PC-3 (cell line): ENCODE measurements around the gene TUBGCP6. TPM values are rescaled to one million over a fixed set of nuclear protein-coding genes. Genes with fewer than 3 reads are reported as not detected.

Experiments
- ATAC-seq: fragments of 200-7000 bp; cut with Tn5 transposase; 2 replicates; pipeline ENCODE4 v1.9.1; 2020; ENCODE audit warnings: mild to moderate bottlenecking, moderate library complexity
- BruUV-seq: library from RNA; stranded (reverse); fragments of 400-500 nt; replicated peaks from 2 replicates; lab custom pipeline; 2021; lab: Mats Ljungman, UMichigan
- CTCF ChIA-PET: fragments of 300-600 bp; sonication (Branson Sonifier 250); formaldehyde crosslinking; loops from one replicate; lab custom pipeline; 2022; ENCODE audit warnings: antibody characterized with exemption; lab: Charles Lee
- POLR2A ChIA-PET: fragments of 300-600 bp; sonication (Branson Sonifier 250); formaldehyde crosslinking; loops from one replicate; lab custom pipeline; 2022; ENCODE audit warnings: antibody characterized with exemption; ENCODE audit not compliant: unreplicated experiment; lab: Charles Lee
- DNase-seq: peaks from one replicate; pipeline ENCODE4 v3.0.0-alpha.2; 2015
- H2AFZ ChIP-seq: fragments of 300-600 bp; sonication (generic); 2 replicates; pipeline ENCODE4 v1.6.0; 2016; ENCODE audit warnings: antibody characterized with exemption, low read length
- H3F3A ChIP-seq: fragments of 300-600 bp; sonication (generic); one replicate; pipeline ENCODE4 v1.6.0; 2017; ENCODE audit warnings: antibody characterized with exemption, low read length, control low read depth, mild to moderate bottlenecking; ENCODE audit not compliant: unreplicated experiment
- H3K27ac ChIP-seq: fragments of 300-600 bp; sonication (generic); 2 replicates; pipeline ENCODE4 v1.5.1; 2016; ENCODE audit warnings: mild to moderate bottlenecking, low read length
- H3K27me3 ChIP-seq: fragments of 300-600 bp; sonication (generic); 2 replicates; pipeline ENCODE4 v1.6.1; 2016; ENCODE audit warnings: low read length, mixed read lengths
- H3K36me3 ChIP-seq: fragments of 300-600 bp; sonication (generic); 2 replicates; pipeline ENCODE4 v1.6.1; 2016; ENCODE audit warnings: low read depth, mixed run types, low read length, mixed read lengths
- H3K4me1 ChIP-seq: fragments of 300-600 bp; sonication (generic); 2 replicates; pipeline ENCODE4 v1.5.1; 2016; ENCODE audit warnings: low read length; ENCODE audit not compliant: insufficient read depth
- H3K4me2 ChIP-seq: fragments of 300-600 bp; sonication (generic); 2 replicates; pipeline ENCODE4 v1.6.0; 2016; ENCODE audit warnings: low read length
- H3K4me3 ChIP-seq: fragments of 300-600 bp; sonication (generic); 2 replicates; pipeline ENCODE4 v1.5.1; 2016; ENCODE audit warnings: mild to moderate bottlenecking, low read length, mixed read lengths
- H3K79me2 ChIP-seq: fragments of 300-600 bp; sonication (generic); 2 replicates; pipeline ENCODE4 v1.6.1; 2017; ENCODE audit warnings: low read length, mixed read lengths
- H3K9ac ChIP-seq: fragments of 300-600 bp; sonication (generic); 2 replicates; pipeline ENCODE4 v1.6.0; 2016; ENCODE audit warnings: mild to moderate bottlenecking, low read length
- H3K9me2 ChIP-seq: fragments of 300-600 bp; sonication (generic); replicated peaks from 2 replicates; pipeline ENCODE4 v1.6.1; 2016; ENCODE audit warnings: mixed run types, low read length, mixed read lengths
- H3K9me3 ChIP-seq: fragments of 300-600 bp; sonication (generic); 2 replicates; pipeline ENCODE4 v1.6.1; 2016; ENCODE audit warnings: low read length, mixed read lengths
- H4K20me1 ChIP-seq: fragments of 300-600 bp; sonication (generic); 2 replicates; pipeline ENCODE4 v1.6.1; 2016; ENCODE audit warnings: low read length, mixed read lengths
- EZH2 ChIP-seq: fragments of 300-600 bp; sonication (generic); IDR thresholded peaks from one replicate; pipeline ENCODE4 v1.6.1; 2017; ENCODE audit warnings: antibody characterized with exemption, mild to moderate bottlenecking, low read length; ENCODE audit not compliant: unreplicated experiment
- EZH2phosphoT487 ChIP-seq: fragments of 300-600 bp; sonication (generic); IDR thresholded peaks from 2 replicates; pipeline ENCODE4 v1.6.1; 2018; ENCODE audit warnings: mild to moderate bottlenecking, antibody characterized with exemption, low read length, borderline replicate concordance
- intact Hi-C: fragments of 100-400 bp; cut with micrococcal nuclease; formaldehyde crosslinking; loops from 2 replicates; pipeline ENCODE4 v1.9.0; 2023
- total RNA-seq: library from RNA; depleted of rRNA; stranded (reverse); fragments of >200 nt; gene quantifications from 2 replicates; pipeline ENCODE4 v1.2.3, GENCODE V29; 2014
- TF ChIP-seq, protein P1 (sequence below): fragments of 300-600 bp; sonication (generic); conservative IDR thresholded peaks from 2 replicates; pipeline ENCODE4 v1.5.1; 2017; ENCODE audit warnings: antibody characterized with exemption, low read depth, mild to moderate bottlenecking, low read length

The TUBGCP6 gene
- total RNA-seq, 1 experiment from 2014 or later: 32.1 TPM

DNA sequence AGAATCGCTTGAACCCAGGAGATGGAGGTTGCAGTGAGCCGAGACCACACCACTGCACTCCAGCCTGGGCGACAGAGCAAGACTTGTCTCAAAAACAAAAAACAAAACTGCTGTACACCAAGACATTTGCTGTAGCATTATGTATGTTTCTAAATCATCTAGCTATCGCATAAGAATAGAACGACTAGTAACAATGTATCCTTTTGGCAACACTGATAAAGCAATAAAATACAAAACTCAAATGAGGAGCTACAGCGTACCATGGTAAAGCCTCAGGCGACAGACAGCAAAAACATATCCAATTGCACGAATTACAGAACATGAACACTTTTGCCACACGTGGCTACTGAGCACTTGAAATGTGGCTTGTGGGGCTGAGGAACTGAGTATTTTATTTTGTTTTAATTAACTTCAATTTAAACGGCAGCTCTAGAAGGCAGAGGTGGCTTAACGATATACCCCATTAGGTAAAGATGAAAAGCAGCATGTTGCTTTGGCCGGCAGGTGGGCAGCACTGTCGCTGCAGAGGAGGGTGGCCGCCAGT is 2.3 kb downstream of the TUBGCP6 start:
- Histone ChIP-seq H3K79me2 (peaks cover 65% of the 10 kb centered on the region), H3K4me2 (peak overlapping the region; percentile 99), H3K4me3 (peak overlapping the region; percentile 99), H3K4me1 (peaks cover 9% of the 10 kb centered on the region; the same call in 1 of the 2 replicates), H3K9me2 (no peaks in the 10 kb centered on the region), H3F3A (no peaks in the 10 kb centered on the region), H3K36me3 (no peaks in the 10 kb centered on the region; the same call in 1 of the 2 replicates), H2AFZ (no peak overlapping the region), H3K27me3 (no peaks in the 10 kb centered on the region), H4K20me1 (no peaks in the 10 kb centered on the region), H3K9ac (peak overlapping the region; percentile 97; the same call in 1 of the 2 replicates), H3K9me3 (no peaks in the 10 kb centered on the region), H3K27ac (no peak overlapping the region)
- DNase-seq: peak; percentile 18
- ChIA-PET POLR2A (no interaction called here), CTCF (no interaction called here)
- intact Hi-C loops: no loop called here
- no peak for TF ChIP-seq EZH2phosphoT487
- TF ChIP-seq, protein P1, sequence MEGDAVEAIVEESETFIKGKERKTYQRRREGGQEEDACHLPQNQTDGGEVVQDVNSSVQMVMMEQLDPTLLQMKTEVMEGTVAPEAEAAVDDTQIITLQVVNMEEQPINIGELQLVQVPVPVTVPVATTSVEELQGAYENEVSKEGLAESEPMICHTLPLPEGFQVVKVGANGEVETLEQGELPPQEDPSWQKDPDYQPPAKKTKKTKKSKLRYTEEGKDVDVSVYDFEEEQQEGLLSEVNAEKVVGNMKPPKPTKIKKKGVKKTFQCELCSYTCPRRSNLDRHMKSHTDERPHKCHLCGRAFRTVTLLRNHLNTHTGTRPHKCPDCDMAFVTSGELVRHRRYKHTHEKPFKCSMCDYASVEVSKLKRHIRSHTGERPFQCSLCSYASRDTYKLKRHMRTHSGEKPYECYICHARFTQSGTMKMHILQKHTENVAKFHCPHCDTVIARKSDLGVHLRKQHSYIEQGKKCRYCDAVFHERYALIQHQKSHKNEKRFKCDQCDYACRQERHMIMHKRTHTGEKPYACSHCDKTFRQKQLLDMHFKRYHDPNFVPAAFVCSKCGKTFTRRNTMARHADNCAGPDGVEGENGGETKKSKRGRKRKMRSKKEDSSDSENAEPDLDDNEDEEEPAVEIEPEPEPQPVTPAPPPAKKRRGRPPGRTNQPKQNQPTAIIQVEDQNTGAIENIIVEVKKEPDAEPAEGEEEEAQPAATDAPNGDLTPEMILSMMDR: no peak
- no peak for ATAC-seq
- no TSS peak for BruUV-seq

DNA sequence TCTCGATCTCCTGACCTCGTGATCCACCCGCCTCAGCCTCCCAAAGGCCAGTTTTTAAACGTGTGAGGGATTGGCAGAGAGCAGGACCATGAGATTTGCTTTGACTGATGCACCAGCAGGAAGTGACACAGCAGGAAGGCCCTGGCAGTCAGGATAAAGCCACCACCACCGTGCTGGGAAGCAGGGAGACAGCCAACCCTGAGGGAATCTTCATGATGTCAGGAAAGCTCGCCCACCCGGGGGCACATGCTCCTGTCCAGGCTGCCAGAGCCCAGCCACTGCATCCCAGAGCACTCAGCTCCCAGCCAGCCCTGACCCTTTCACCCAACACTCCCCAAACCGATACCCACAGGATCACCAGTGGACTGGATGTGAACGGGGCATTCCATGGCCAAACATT is 6.1 kb downstream of the TUBGCP6 start:
- intact Hi-C loops: no loop called here
- H2AFZ ChIP-seq: no peak overlapping the region
- H3K27ac ChIP-seq: no peak overlapping the region
- no peaks in the 10 kb centered on the region for H4K20me1 ChIP-seq
- BruUV-seq: no TSS peak
- no peak overlapping the region for H3K9ac ChIP-seq
- no peak for TF ChIP-seq EZH2phosphoT487
- TF ChIP-seq, protein P1: no peak
- TF ChIP-seq EZH2: no peak
- H3K4me3 ChIP-seq: no peak overlapping the region
- no peaks in the 10 kb centered on the region for H3K9me3 ChIP-seq
- no peak for DNase-seq
- POLR2A ChIA-PET: no interaction called here
- no peaks in the 10 kb centered on the region; the same call in 1 of the 2 replicates for H3K36me3 ChIP-seq
- H3K9me2 ChIP-seq: no peaks in the 10 kb centered on the region
- H3K4me2 ChIP-seq: no peak overlapping the region
- no peaks in the 10 kb centered on the region for H3K27me3 ChIP-seq
- H3K4me1 ChIP-seq: no peaks in the 10 kb centered on the region
- peaks cover 70% of the 10 kb centered on the region for H3K79me2 ChIP-seq
- CTCF ChIA-PET: no interaction called here
- no peak for ATAC-seq
- no peaks in the 10 kb centered on the region for H3F3A ChIP-seq

DNA sequence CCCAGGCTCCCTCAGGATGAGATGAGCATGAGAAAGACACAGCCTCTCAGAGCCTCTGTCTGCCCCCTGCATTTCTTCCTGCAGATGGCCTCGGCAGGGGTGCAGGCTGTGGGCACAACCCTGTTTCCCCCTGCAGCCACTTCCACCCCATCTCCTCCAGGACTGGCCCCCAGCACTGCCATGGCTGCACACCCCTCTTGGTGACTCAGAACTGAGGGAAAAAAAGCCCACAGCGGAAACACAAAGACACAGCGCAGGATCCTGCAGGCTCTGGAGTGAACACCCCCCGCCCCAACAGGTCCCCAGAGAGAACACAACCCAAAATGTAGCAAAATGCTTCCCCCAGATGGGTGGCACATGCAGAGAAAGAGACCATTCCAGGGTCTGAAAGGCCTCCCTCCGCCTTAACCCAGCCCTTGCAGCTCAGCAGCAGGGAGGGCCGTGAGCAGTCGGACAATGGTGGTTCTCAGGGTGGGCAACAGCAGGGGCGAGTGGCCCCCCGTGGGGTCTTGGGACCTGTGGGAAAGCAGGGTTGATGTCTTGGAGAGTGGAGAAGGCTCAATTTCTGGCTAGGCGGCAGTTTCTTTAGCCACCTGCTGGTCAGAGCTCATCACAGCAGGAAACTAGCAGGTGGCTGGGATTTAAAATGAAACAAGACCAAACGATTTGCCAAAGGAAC is 8.0 kb downstream of the TUBGCP6 start:
- Histone ChIP-seq H3K4me1 (no peaks in the 10 kb centered on the region), H3K9me2 (no peaks in the 10 kb centered on the region), H3K27ac (no peak overlapping the region), H3K36me3 (no peaks in the 10 kb centered on the region; the same call in 1 of the 2 replicates), H3F3A (no peaks in the 10 kb centered on the region), H3K9ac (no peak overlapping the region), H3K4me3 (no peak overlapping the region), H3K27me3 (no peaks in the 10 kb centered on the region), H3K79me2 (peaks cover 52% of the 10 kb centered on the region), H2AFZ (no peak overlapping the region), H4K20me1 (no peaks in the 10 kb centered on the region), H3K4me2 (no peak overlapping the region), H3K9me3 (no peaks in the 10 kb centered on the region)
- ChIA-PET CTCF (interaction anchor here (0.5 to 0.6 kb wide), 3 partner anchors 30 to 290 kb away, joined by 3 to 6 read pairs (median 4); no protein-coding TSS in a partner anchor), POLR2A (no interaction called here)
- no TSS peak for BruUV-seq
- DNase-seq (peak; percentile 33), ATAC-seq (no peak)
- TF ChIP-seq, protein P1: peak; percentile 63
- TF ChIP-seq EZH2 (no peak), EZH2phosphoT487 (no peak)
- intact Hi-C loops: no loop called here
